PC-9 (cell line): ENCODE results near the gene ZNF101.

Source experiments
- CTCF ChIP-seq: fragments of 200-600 bp; sonication (generic); conservative IDR thresholded peaks from 2 replicates; pipeline ENCODE4 v1.6.1; 2017; ENCODE audit warnings: mixed run types, antibody characterized with exemption, mild to moderate bottlenecking, moderate library complexity
- EZH2 ChIP-seq: fragments of 200-600 bp; sonication (generic); IDR thresholded peaks from 2 replicates; pipeline ENCODE4 v1.8.0; 2017; ENCODE audit warnings: antibody characterized with exemption, low read depth

- TF ChIP-seq CTCF: no peak
- no peak for TF ChIP-seq EZH2
Observed at GRCh38 chr19:19634516-19635312, 33.9 kb upstream of the ZNF101 start.
